Coronary artery (tissue), 2 donors: ENCODE results near the gene TMEM131L.
"Not testable (repeated sequence)": the region's sequence is repeated elsewhere in the genome, so short reads cannot be mapped to it uniquely, and the experiment has no call there.

ENCODE experiments used
- DNase-seq: peaks from one replicate; pipeline ENCODE4 v3.0.0-alpha.2; 2017; ENCODE audit warnings: low spot score
- H3K27ac ChIP-seq, 2 donors: fragments of 200-600 bp; sonication (generic); one replicate each; pipeline ENCODE4 v1.5.1; 2016 to 2019
- H3K4me3 ChIP-seq: fragments of 200-600 bp; sonication (generic); 2 replicates; pipeline ENCODE4 v1.5.1; 2016; ENCODE audit warnings: mild to moderate bottlenecking, moderate library complexity
- CTCF ChIP-seq: fragments of 200-600 bp; sonication (generic); IDR thresholded peaks from one replicate; pipeline ENCODE4 v1.5.1; 2019; ENCODE audit warnings: antibody characterized with exemption

Gene TMEM131L

GRCh38 chr4:153449338-153449737 lies 16.8 kb upstream of the TMEM131L start:
- no peak overlapping the region for H3K4me3 ChIP-seq
- no peak overlapping the region for H3K27ac ChIP-seq
- TF ChIP-seq CTCF: no peak
- no peak for DNase-seq

GRCh38 chr4:153450544-153450917 lies 15.6 kb upstream of the TMEM131L start:
- Histone ChIP-seq H3K27ac (peak overlapping the region in 1 of 2 donors; percentile 61), H3K4me3 (no peak overlapping the region)
- no peak for TF ChIP-seq CTCF
- no peak for DNase-seq

- H3K4me3 ChIP-seq, H3K27ac ChIP-seq, DNase-seq: not testable (repeated sequence)
Observed at GRCh38 chr4:153451145-153451544, 15.0 kb upstream of the TMEM131L start.

DNA sequence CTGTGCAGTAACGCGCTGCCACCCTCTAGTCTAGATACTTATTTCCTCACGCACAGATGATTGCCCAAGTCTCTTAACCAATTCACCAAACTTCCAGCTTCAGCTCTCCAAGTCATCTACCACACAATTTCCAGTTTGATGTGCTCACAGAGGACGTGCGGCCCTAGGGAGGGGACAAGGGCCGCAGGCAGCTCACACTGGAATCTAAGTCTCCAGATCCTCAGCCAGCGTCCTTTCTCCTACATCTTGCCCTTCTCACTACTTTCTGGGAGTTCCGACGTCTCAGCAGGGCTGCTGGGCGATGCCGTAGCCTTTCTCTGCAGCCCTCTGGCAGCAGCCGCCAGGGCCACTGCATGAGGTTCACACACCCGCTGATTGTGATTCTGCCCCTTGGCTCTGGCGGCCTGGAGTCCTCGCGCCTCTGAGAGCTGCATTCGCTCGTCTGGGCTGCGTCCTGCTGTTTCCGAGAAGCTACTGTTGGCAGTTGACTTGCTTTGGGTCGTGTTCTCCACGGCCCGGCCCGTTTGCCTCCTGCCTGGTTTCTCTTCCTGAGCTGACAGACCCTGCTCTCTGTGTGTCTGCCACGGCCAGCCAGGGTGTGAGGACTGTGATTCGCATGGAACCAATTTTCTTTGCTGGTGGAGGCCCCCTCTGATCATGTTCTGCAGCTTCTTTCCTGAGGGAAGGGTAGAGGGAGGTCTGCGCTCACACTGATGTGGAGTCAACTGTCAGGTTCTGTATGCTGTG lies 14.1 kb upstream of the TMEM131L start:
- TF ChIP-seq CTCF: no peak
- no peak for DNase-seq
- peak overlapping the region; percentile 29 for H3K4me3 ChIP-seq
- peak overlapping the region in 1 of 2 donors; percentile 63 for H3K27ac ChIP-seq

- Histone ChIP-seq H3K4me3 (no peak overlapping the region), H3K27ac (no peak overlapping the region)
- no peak for TF ChIP-seq CTCF
- no peak for DNase-seq
Observed at GRCh38 chr4:153452658-153453378, 13.3 kb upstream of the TMEM131L start.

DNA sequence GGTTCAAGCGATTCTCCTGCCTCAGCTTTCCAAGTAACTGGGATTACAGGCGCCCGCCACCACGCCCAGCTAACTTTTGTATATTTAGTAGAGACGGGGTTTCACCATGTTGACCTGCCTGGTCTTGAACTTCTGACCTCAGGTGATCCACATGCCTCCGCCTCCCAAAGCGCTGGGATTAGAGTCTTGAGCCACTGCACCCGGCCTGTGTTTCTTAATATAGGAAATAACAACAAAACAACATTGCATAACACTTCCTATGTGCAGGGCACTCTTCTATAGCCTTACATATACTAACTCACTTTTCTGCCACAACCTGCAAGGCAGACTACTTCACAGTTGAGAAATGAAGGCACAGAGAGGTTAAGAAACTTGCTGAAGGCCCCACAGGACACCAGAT lies 12.8 kb upstream of the TMEM131L start:
- TF ChIP-seq CTCF: no peak
- no peak overlapping the region for H3K27ac ChIP-seq
- no peak overlapping the region for H3K4me3 ChIP-seq
- DNase-seq: no peak

GRCh38 chr4:153458969-153459368 lies 7.2 kb upstream of the TMEM131L start:
- Histone ChIP-seq H3K27ac (no peak overlapping the region), H3K4me3 (no peak overlapping the region)
- no peak for TF ChIP-seq CTCF
- DNase-seq: no peak

DNA sequence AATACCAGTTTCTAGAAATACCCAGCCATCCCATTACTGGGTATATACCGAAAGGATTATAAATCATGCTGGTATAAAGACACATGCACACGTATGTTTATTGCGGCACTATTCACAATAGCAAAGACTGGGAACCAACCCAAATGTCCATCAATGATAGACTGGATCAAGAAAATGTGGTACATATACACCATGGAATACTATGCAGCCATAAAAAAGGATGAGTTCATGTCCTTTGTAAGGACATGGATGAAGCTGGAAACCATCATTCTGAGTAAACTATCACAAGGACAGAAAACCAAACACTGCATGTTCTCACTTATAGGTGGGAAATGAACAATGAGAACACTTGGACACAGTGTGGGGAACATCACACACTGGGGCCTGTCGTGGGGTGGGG lies 4.6 kb upstream of the TMEM131L start:
- not testable (repeated sequence) for DNase-seq, H3K27ac ChIP-seq, H3K4me3 ChIP-seq
